Measurements from ENCODE around the gene ZNF805.

GRCh38 chr19:57288373-57288772, 47.9 kb downstream of the ZNF805 start:
- no peak for TF ChIP-seq EZH2 (IDR thresholded peaks at IDR 0.05; ENCODE audit: insufficient read depth, poor library complexity, severe bottlenecking)
- no peak for TF ChIP-seq EZH2phosphoT487 (IDR thresholded peaks at IDR 0.05; ENCODE audit: insufficient read depth, low read depth)

Measured in GM23248 (cell line).